NCI-H748 treated with DMSO at 0.1 percent for 48 hours (cell line): ENCODE results near the gene SH2D2A.
A peak's percentile ranks its signal among the peaks of the same experiment; 100 is the strongest.

ENCODE experiments used
- DNase-seq: peaks from one replicate; lab custom pipeline; 2025; lab: John Stamatoyannopoulos, UW

The SH2D2A gene

GRCh38 chr1:156803086-156803851, 13.4 kb downstream of the SH2D2A start:
- DNase-seq = no peak

GRCh38 chr1:156802421-156802935, 14.2 kb downstream of the SH2D2A start:
- no peak for DNase-seq

GRCh38 chr1:156801409-156802121, 15.1 kb downstream of the SH2D2A start:
- no peak for DNase-seq

GRCh38 chr1:156797212-156797871, 19.3 kb downstream of the SH2D2A start:
- peak; percentile 44 for DNase-seq

- no peak for DNase-seq
Measured at GRCh38 chr1:156796340-156797097, 20.1 kb downstream of the SH2D2A start.

- DNase-seq = no peak
Measured at GRCh38 chr1:156795787-156796186, 20.9 kb downstream of the SH2D2A start.

- no peak for DNase-seq
Measured at GRCh38 chr1:156795374-156795733, 21.3 kb downstream of the SH2D2A start.

GRCh38 chr1:156794506-156795373, 21.9 kb downstream of the SH2D2A start:
- no peak for DNase-seq

GRCh38 chr1:156789621-156790318, 26.9 kb downstream of the SH2D2A start:
- DNase-seq = no peak

GRCh38 chr1:156788136-156788535, 28.5 kb downstream of the SH2D2A start:
- DNase-seq = no peak

GRCh38 chr1:156786640-156787039, 30.0 kb downstream of the SH2D2A start:
- DNase-seq = no peak

- no peak for DNase-seq
Measured at GRCh38 chr1:156785458-156785857, 31.2 kb downstream of the SH2D2A start.

GRCh38 chr1:156781585-156782186, 35.0 kb downstream of the SH2D2A start:
- DNase-seq = no peak

GRCh38 chr1:156777573-156777972, 39.1 kb downstream of the SH2D2A start:
- DNase-seq = no peak

GRCh38 chr1:156776942-156777341, 39.7 kb downstream of the SH2D2A start:
- DNase-seq = no peak

- no peak for DNase-seq
Measured at GRCh38 chr1:156775799-156776198, 40.8 kb downstream of the SH2D2A start.

GRCh38 chr1:156773607-156774006, 43.0 kb downstream of the SH2D2A start:
- no peak for DNase-seq

GRCh38 chr1:156772728-156773497, 43.7 kb downstream of the SH2D2A start:
- DNase-seq = no peak

GRCh38 chr1:156772222-156772621, 44.4 kb downstream of the SH2D2A start:
- DNase-seq = no peak
